ENCODE data around the gene TMEM203.

Gene TMEM203

GRCh38 chr9:137165250-137165836, 40.1 kb downstream of the TMEM203 start:
- no peak for DNase-seq (ENCODE audit: low spot score)

DNA sequence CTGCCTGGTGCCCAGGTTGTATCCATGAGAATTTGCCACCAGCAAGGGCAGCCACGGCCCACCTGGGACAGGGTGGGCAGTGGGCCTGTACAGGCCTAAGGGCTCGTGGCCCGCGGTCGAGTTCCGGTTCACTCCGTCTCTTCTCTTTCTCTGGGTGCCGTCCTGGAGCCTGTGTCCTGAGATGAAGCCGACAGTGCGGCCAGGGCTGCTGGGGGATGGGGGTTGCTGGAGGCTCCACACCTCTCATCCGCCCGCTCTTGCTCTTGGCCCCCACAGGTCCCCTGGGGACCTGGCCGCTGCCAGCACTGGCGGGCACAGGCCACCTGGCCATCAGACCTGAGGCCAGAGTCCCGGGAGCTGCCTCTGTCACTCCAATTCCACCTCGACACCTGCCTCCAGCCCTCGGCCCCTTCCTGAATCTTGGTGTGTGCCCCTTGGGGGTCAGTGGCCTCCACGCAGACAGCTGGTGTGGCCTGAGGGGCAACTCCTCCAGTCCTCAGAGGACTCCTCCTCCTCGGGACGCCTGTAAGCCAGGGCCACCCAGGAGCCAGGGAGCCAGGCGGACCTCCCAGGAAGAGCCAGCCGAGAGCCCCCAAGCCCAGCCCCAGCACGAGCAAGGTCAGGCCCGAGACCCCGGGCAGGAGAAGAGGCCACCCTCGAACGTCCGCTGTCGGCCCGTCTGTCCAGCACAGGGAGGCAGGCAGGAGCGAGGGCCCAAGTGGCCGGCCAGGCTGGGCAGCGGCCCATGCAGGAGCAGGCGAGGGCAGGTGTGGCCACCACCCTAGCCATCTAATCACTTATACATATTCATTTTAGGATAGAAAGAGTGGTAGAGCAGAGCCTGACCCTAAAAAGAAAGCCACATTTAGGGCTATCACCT, 40.8 kb downstream of the TMEM203 start:
- DNase-seq (ENCODE audit: low spot score) = no peak

DNA sequence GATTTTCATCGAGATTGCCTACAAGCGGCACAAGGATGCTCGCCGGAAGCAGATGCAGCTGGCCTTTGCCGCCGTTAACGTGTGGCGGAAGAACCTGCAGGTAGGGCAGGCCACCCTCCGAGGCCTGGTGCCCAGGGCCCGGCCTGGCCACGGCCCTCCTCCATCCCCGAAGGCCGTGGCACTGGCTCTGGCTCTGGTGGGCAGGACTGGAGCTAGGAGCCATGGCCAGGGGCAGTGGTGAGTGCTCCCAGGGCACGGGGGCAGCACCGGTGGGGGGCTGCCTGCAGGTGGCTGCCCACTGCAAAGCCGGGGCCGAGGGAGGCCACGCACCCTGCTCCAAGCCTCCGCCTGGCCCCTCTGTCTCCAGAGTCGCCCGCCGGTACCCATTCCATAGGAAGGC, 41.6 kb downstream of the TMEM203 start:
- DNase-seq (ENCODE audit: low spot score) = no peak

DNA sequence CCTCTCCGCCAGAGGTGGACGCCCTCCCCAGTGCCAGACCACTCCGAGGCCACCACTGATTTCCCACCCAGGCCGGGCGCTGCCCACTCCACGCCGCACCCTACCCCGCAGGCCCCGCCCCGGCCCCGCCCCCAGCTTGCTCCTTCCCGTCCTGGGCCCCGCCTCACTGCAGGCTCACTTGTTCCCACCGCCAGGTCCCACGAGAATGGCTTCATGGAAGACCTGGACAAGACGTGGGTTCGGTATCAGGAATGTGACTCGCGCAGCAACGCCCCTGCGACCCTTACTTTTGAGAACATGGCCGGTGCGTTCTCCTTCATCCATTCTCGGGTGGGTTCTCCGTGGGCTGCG, 42.1 kb downstream of the TMEM203 start:
- DNase-seq (ENCODE audit: low spot score) = no peak

GRCh38 chr9:137162505-137163364, 42.7 kb downstream of the TMEM203 start:
- DNase-seq (ENCODE audit: low spot score) = no peak

DNA sequence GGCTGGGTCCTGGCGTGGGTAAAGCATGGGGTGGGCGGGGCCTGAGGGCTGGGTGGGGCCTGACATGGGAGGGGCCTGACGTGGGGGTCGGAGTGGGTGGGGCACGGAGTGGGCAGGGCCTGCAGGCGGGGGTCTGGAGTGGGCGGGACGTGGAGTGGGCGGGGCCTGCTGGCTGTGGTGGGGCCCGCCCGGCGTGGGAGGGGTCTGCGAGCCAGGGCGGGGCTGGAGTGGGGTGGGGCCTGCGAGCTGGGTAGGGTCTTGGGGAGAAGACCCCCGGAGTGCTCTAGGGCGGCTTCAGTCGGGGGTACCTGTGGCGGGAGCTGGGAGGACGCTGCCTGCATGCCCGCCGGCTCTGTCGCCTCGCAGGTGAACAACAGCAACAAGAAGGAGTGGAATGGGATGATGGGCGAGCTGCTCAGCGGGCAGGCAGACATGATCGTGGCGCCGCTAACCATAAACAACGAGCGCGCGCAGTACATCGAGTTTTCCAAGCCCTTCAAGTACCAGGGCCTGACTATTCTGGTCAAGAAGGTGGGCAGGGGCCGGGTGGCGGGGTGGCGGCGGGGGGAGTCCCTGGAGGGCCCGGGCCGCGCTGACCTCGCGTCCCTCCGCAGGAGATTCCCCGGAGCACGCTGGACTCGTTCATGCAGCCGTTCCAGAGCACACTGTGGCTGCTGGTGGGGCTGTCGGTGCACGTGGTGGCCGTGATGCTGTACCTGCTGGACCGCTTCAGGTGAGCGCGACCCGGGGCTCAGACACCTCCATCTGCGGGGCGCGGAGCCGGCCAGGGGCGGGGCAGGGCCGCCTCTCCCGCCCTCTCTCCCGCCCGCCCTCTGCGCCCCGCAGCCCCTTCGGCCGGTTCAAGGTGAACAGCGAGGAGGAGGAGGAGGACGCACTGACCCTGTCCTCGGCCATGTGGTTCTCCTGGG, 43.6 kb downstream of the TMEM203 start:
- no peak for DNase-seq (ENCODE audit: low spot score)

DNA sequence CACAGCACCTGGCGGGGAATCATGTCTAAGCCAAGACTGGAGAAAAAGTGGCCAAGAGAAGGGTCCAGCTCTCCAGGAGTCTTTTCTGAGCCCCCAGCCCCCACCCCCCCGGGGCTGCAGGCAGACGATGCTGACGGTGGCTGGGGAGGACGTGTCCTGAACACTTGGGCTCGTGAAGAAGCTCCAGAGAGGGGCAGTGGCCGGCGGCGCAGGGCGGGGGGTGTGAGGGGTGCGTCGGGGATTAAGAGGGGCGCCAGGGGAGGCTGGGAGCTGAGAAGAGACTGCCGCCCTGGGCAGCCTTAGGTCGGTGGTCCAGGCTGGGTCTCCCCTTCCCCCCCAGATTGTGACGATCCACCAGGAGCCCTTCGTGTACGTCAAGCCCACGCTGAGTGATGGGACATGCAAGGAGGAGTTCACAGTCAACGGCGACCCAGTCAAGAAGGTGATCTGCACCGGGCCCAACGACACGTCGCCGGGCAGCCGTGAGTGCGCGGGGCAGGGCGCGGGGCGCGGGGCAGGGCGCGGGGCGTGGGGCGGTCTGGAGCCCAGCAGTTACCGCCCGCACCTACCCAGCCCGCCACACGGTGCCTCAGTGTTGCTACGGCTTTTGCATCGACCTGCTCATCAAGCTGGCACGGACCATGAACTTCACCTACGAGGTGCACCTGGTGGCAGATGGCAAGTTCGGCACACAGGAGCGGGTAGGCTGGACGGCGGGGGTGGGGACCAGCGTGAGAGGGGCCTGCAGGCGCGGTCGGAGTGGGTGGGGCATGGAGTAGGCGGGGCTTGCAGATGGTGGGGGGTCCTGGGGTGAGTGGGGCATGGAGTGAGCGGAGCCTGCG, 44.5 kb downstream of the TMEM203 start:
- no peak for DNase-seq (ENCODE audit: low spot score)

DNA sequence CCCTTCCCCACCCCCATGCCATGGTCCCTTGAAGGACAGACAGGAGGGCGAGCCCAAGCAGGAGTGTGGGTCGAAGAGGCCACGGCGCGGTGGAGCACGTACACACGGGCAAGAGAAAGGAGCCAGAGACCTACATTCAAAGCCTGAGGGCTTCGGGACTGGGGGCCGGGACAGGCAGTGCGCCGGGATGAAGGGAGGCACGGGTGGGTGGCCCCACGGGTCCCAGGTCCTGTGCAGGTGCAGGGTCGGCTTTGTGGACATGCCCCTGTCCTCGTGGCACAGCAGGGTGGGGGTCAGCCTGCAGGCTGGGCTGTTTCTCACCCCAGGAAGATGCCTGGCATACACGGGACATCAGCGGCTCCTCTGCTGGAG, 45.4 kb downstream of the TMEM203 start:
- DNase-seq (ENCODE audit: low spot score) = no peak

DNA sequence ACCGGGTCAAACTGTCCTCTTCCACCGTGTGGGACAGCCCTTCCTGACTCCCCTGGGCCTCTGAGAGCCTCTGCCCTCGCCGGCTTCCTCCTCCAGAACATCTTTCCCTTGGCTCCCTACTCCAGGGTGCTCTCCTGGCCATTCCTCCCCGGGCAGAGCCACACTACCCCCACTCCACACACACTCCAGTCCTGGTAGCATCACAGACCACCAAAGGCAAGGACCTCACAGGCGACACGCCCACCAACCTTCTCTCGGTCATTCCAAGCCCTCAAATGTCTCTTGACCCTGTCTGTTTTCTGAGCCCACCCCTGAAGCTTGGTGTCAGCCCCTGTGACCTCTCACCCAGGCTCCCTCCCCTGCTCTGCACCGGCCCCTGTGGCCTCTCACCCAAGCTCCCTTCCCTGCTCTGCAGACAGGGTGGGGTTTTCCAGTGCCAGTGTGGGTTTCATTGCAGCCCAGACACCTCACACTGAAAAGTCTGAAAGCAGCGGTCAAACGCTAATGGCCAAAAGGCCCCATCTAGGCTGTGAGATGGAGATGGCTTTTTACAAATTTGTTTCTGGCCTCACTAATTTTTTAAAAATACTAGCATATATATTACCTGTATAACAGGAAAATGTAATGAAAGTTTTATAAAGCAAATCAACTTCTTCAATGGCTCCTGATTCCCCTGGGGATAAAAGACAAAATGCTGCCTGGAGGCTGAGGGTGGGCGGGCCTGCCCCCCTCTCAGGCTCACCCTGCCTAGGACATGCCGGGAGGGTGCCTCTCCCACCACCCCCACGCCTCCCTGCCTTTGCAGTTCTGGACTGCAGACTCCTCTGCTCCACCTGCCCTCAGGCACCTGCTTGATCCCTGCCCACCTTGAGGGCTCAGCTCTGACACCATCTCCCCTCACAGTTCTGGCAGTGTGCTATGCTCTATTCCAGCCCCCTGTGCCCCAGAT, 46.1 kb downstream of the TMEM203 start:
- no peak for DNase-seq (ENCODE audit: low spot score)

GRCh38 chr9:137158625-137159024, 46.8 kb downstream of the TMEM203 start:
- DNase-seq (ENCODE audit: low spot score) = no peak

- no peak for DNase-seq (ENCODE audit: low spot score)
Measured at GRCh38 chr9:137157618-137158415, 47.6 kb downstream of the TMEM203 start.

DNA sequence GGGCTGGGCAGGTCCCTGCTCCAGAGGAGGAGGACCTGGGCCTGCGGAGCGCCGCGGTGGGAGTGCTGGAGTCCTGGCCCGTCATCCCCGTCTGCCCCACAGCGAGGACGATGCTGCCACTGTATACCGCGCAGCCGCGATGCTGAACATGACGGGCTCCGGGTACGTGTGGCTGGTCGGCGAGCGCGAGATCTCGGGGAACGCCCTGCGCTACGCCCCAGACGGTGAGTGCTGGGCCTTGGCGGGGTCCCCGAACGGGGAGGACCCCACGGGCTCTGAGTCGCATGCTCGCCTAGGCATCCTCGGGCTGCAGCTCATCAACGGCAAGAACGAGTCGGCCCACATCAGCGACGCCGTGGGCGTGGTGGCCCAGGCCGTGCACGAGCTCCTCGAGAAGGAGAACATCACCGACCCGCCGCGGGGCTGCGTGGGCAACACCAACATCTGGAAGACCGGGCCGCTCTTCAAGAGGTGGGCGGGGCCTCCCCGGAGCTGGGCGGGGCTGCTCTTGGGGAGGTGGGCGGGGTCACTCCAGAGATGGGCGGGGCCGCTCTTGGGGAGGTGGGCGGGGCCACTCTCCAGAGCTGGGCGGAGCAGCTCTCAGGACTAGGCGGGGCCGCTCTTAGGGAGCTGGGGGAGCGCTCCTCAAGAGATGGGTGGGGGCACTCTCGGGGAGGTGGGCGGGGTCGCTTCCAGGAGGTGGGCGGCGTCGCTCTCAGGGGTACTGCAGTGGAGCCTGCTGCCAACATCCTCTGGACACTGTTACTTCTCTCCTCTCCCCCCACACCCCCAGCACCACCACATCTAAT, 48.7 kb downstream of the TMEM203 start:
- DNase-seq (ENCODE audit: low spot score) = peak; percentile 68

Measured in NAMALWA (cell line).